ENCODE data around the gene ZNF25.

Gene ZNF25

DNA sequence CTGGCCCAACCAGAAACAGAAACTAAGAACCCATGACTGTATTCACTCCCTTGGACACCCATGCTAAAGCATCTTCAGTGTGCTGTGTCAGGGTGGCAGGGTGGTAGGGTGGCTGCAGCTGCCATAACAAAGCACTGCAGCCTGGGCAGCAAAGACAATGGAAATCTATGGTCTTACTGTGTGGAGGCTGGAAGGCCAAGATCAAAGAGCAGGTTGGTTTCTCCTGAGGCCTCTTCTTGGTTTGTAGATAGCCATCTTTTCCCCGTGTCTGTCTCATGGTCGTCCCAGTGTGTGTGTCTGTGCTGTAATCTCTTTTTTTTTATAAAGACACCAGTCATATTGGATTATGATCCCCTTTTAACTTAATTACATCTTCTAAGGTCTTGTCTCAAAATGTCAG is 15.2 kb upstream of the ZNF25 start:
- H3K27ac ChIP-seq (ENCODE audit: low read depth, low read length): no peak overlapping the region
- no peaks in the 10 kb centered on the region for H3K36me3 ChIP-seq (ENCODE audit: control insufficient read depth, insufficient read depth, low read length)
- no peaks in the 10 kb centered on the region for H3K27me3 ChIP-seq (ENCODE audit: control insufficient read depth, insufficient read depth, low read length)
- no peaks in the 10 kb centered on the region for H3K4me1 ChIP-seq (ENCODE audit: control insufficient read depth, insufficient read depth, low read length)
- H3K9ac ChIP-seq (ENCODE audit: low read length): no peak overlapping the region
- H3K4me3 ChIP-seq (ENCODE audit: low read length): no peak overlapping the region

DNA sequence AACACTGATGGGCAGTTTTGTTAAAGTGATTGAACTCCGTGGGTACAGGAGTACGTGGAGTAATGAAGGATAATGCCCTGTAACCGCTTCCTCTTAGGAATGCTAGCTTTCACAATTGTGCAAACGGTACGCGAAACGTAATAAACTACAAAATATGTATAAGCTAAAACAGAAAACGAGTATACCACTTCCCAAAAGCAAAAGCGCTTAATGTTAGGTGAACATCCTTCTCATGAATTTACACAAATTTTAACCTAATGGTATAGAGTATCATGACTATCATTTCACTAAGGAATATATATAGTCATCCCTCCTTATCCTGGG is 395 bp upstream of the ZNF25 start:
- peak overlapping the region; percentile 84 for H3K4me3 ChIP-seq (ENCODE audit: low read length)
- peaks cover 7% of the 10 kb centered on the region for H3K4me1 ChIP-seq (ENCODE audit: control insufficient read depth, insufficient read depth, low read length)
- no peaks in the 10 kb centered on the region for H3K36me3 ChIP-seq (ENCODE audit: control insufficient read depth, insufficient read depth, low read length)
- H3K27me3 ChIP-seq (ENCODE audit: control insufficient read depth, insufficient read depth, low read length): no peaks in the 10 kb centered on the region
- H3K27ac ChIP-seq (ENCODE audit: low read depth, low read length): peak overlapping the region; percentile 84
- H3K9ac ChIP-seq (ENCODE audit: low read length): peak overlapping the region; percentile 53

DNA sequence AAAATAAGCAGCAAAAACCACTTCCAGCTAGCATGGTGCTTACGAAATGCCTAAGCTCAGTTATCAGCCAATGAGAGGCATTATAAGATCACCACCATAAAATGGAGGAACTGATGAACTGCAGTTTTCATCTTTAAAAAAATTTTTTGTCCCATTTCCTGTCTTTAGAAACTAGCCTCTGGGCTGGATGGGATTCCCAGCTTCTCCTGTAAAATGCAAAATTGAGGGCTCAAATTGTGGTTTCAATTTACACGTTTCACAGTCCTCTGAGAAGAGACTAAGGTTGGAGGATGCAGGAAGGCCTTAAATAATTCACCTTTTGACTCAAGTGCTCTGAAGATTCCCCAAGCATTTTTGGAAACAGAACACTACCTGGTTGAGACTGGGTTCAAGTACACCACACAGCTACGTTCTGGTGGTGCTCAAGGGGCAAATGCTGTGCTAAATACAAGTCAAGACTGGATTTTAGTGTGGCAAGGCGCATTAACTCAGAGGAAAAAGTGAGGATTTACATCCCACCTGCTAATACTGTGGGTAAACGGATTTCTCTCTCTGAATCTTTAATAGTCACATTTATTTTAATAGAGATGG is 951 bp downstream of the ZNF25 start:
- peaks cover 7% of the 10 kb centered on the region for H3K4me1 ChIP-seq (ENCODE audit: control insufficient read depth, insufficient read depth, low read length)
- peak overlapping the region; percentile 94 for H3K9ac ChIP-seq (ENCODE audit: low read length)
- H3K27ac ChIP-seq (ENCODE audit: low read depth, low read length): peak overlapping the region; percentile 98
- peak overlapping the region; percentile 91 for H3K4me3 ChIP-seq (ENCODE audit: low read length)
- H3K27me3 ChIP-seq (ENCODE audit: control insufficient read depth, insufficient read depth, low read length): no peaks in the 10 kb centered on the region
- no peaks in the 10 kb centered on the region for H3K36me3 ChIP-seq (ENCODE audit: control insufficient read depth, insufficient read depth, low read length)

GRCh38 chr10:37972396-37972795 is 4.1 kb downstream of the ZNF25 start:
- Histone ChIP-seq H3K36me3 (ENCODE audit: control insufficient read depth, insufficient read depth, low read length) (no peaks in the 10 kb centered on the region), H3K27me3 (ENCODE audit: control insufficient read depth, insufficient read depth, low read length) (no peaks in the 10 kb centered on the region), H3K9ac (ENCODE audit: low read length) (no peak overlapping the region), H3K27ac (ENCODE audit: low read depth, low read length) (no peak overlapping the region), H3K4me1 (ENCODE audit: control insufficient read depth, insufficient read depth, low read length) (peaks cover 7% of the 10 kb centered on the region), H3K4me3 (ENCODE audit: low read length) (no peak overlapping the region)

DNA sequence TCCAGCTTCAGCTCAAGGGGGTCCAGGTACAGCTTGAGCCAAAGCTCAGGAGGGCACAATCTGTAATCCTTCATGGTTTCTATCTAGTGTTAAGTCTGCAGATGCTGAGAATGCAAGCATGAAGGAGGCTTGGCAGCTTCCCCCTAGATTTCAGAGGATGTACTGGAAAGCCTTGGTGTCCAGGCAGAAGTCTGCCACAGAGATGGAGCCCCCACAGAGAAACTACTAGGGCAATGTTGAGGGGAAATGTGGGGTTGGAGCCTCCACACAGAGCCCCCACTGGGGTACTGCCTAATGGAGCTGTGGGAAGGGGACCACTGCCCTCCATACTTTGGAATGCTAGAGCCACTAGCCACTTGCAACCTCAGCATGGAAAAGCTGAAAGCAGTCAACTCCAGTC is 11.4 kb downstream of the ZNF25 start:
- H3K9ac ChIP-seq (ENCODE audit: low read length): no peak overlapping the region
- no peaks in the 10 kb centered on the region for H3K4me1 ChIP-seq (ENCODE audit: control insufficient read depth, insufficient read depth, low read length)
- no peak overlapping the region for H3K27ac ChIP-seq (ENCODE audit: low read depth, low read length)
- H3K36me3 ChIP-seq (ENCODE audit: control insufficient read depth, insufficient read depth, low read length): peaks cover 3% of the 10 kb centered on the region
- no peaks in the 10 kb centered on the region for H3K27me3 ChIP-seq (ENCODE audit: control insufficient read depth, insufficient read depth, low read length)
- no peak overlapping the region for H3K4me3 ChIP-seq (ENCODE audit: low read length)

DNA sequence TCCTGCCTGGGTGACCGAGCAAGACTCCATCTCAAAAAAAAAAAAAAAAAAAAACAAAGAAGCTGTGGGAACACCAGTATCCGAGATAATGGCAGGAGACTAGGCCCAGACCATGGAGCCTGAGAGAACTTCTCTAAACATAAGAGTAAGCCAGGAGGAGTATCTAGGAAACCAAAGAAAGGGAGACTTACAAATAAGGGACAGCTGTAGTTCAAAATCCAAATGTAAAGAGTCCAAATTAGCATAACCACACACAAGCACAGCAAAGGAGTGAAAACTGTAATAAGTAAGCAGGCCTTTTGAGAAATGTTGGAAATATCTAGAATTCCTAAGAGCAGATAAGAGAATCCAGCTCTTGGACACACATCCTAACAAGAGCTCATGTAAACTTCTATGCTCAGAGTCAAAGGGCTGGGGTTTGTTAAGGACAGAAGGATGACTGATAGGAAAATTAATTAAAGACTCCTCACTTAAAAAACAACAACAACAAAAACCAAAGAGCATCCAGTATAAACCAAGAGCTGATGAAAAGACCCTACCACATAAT is 15.8 kb downstream of the ZNF25 start:
- no peaks in the 10 kb centered on the region for H3K27me3 ChIP-seq (ENCODE audit: control insufficient read depth, insufficient read depth, low read length)
- H3K36me3 ChIP-seq (ENCODE audit: control insufficient read depth, insufficient read depth, low read length): peaks cover 5% of the 10 kb centered on the region

DNA sequence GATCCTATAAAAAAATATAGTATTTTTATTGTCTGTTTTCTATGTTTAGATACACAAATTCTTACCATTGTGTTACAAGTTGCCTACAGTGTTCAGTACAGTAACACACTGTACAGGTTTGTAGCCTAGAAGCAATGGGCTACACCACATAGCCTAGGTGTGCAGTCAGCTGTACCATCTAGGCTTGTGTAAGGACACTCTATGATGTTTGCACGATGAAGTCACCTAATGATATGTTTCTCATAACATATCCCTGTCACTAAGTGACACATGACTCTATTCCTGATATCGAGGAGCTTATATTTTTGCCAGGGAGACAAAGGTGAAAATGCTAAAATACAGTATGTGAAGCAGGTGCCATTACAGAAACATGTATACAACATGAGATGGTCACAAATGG is 18.6 kb downstream of the ZNF25 start:
- Histone ChIP-seq H3K4me1 (ENCODE audit: control insufficient read depth, insufficient read depth, low read length) (no peaks in the 10 kb centered on the region), H3K4me3 (ENCODE audit: low read length) (no peak overlapping the region), H3K27ac (ENCODE audit: low read depth, low read length) (no peak overlapping the region), H3K27me3 (ENCODE audit: control insufficient read depth, insufficient read depth, low read length) (no peaks in the 10 kb centered on the region), H3K9ac (ENCODE audit: low read length) (no peak overlapping the region), H3K36me3 (ENCODE audit: control insufficient read depth, insufficient read depth, low read length) (peaks cover 4% of the 10 kb centered on the region)

More for the DNA sequence above, 15.8 kb downstream of the ZNF25 start:
- Histone ChIP-seq H3K4me3 (ENCODE audit: low read length) (no peak overlapping the region), H3K4me1 (ENCODE audit: control insufficient read depth, insufficient read depth, low read length) (no peaks in the 10 kb centered on the region), H3K27ac (ENCODE audit: low read depth, low read length) (no peak overlapping the region), H3K9ac (ENCODE audit: low read length) (no peak overlapping the region)

DNA sequence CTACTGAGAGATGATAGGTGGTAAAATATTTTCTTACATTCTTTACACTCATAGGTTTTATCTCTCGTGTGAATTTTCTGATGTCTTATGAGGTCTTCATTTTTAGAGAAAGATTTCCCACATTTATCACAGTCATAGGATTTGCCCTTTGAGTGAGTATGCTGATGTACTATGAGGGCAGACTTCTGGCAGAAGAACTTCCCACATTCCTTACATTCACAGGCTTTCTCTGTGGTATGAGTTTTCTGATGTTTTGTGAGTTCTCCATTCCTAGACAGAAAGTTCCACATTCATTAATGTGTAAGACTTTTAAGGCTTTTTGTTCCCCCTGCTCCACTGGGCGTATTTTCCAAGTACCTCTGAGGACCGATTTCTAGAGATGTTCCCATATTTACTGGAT is 23.5 kb downstream of the ZNF25 start:
- H3K9ac ChIP-seq (ENCODE audit: low read length): no peak overlapping the region
- no peak overlapping the region for H3K4me3 ChIP-seq (ENCODE audit: low read length)
- H3K27ac ChIP-seq (ENCODE audit: low read depth, low read length): no peak overlapping the region
- H3K27me3 ChIP-seq (ENCODE audit: control insufficient read depth, insufficient read depth, low read length): no peaks in the 10 kb centered on the region
- no peaks in the 10 kb centered on the region for H3K4me1 ChIP-seq (ENCODE audit: control insufficient read depth, insufficient read depth, low read length)
- H3K36me3 ChIP-seq (ENCODE audit: control insufficient read depth, insufficient read depth, low read length): peaks cover 11% of the 10 kb centered on the region

- Histone ChIP-seq H3K36me3 (ENCODE audit: control insufficient read depth, insufficient read depth, low read length) (peaks cover 11% of the 10 kb centered on the region), H3K27ac (ENCODE audit: low read depth, low read length) (no peak overlapping the region), H3K4me3 (ENCODE audit: low read length) (no peak overlapping the region), H3K9ac (ENCODE audit: low read length) (no peak overlapping the region), H3K4me1 (ENCODE audit: control insufficient read depth, insufficient read depth, low read length) (no peaks in the 10 kb centered on the region), H3K27me3 (ENCODE audit: control insufficient read depth, insufficient read depth, low read length) (no peaks in the 10 kb centered on the region)
These were observed 24.2 kb downstream of the ZNF25 start for GRCh38 chr10:37952043-37952755.

DNA sequence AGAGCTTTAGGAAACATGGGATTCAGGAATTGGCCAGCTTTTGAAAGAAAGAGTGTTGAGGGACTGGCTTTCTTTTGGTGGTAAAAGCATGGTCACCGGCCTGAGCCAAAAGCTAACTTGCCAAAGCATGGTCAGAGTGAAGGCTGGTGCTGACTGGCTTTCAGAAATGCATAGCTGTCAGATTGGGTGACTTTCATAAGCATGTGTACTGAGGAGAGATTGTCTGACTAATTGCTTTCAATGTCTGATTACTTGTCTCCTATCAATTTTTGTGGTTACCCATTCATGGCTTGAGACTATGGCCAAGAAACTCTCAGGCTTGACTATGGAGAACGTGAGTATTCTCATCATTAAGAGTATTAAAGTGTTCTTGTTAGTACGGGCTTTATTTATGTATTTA is 28.2 kb downstream of the ZNF25 start:
- Histone ChIP-seq H3K36me3 (ENCODE audit: control insufficient read depth, insufficient read depth, low read length) (peaks cover 7% of the 10 kb centered on the region), H3K27me3 (ENCODE audit: control insufficient read depth, insufficient read depth, low read length) (no peaks in the 10 kb centered on the region), H3K27ac (ENCODE audit: low read depth, low read length) (no peak overlapping the region), H3K4me3 (ENCODE audit: low read length) (no peak overlapping the region), H3K9ac (ENCODE audit: low read length) (no peak overlapping the region), H3K4me1 (ENCODE audit: control insufficient read depth, insufficient read depth, low read length) (no peaks in the 10 kb centered on the region)

DNA sequence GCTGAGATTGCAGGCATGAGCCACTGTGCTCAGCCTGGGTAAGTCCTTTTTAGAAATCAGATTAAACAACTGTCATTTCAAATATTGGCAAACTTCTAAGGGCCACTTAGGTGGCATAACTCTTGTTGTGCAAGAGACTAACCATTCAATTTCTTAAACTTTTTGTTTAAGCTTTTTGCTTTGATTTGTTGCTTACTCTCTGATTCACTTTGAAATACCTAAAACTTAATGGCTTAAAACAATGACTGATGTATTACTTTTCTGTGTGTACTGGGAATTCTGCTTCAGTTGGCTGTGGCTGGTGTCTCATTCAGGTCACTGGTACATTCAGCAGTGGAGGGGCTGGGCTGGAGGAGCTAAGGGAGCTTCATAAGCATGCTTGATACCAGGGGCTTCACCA is 28.9 kb downstream of the ZNF25 start:
- no peaks in the 10 kb centered on the region for H3K27me3 ChIP-seq (ENCODE audit: control insufficient read depth, insufficient read depth, low read length)
- H3K4me3 ChIP-seq (ENCODE audit: low read length): no peak overlapping the region
- H3K27ac ChIP-seq (ENCODE audit: low read depth, low read length): no peak overlapping the region
- H3K36me3 ChIP-seq (ENCODE audit: control insufficient read depth, insufficient read depth, low read length): peaks cover 5% of the 10 kb centered on the region
- no peak overlapping the region for H3K9ac ChIP-seq (ENCODE audit: low read length)
- no peaks in the 10 kb centered on the region for H3K4me1 ChIP-seq (ENCODE audit: control insufficient read depth, insufficient read depth, low read length)

- Histone ChIP-seq H3K36me3 (ENCODE audit: control insufficient read depth, insufficient read depth, low read length) (no peaks in the 10 kb centered on the region), H3K4me3 (ENCODE audit: low read length) (no peak overlapping the region), H3K27me3 (ENCODE audit: control insufficient read depth, insufficient read depth, low read length) (no peaks in the 10 kb centered on the region), H3K4me1 (ENCODE audit: control insufficient read depth, insufficient read depth, low read length) (peaks cover 2% of the 10 kb centered on the region), H3K27ac (ENCODE audit: low read depth, low read length) (no peak overlapping the region), H3K9ac (ENCODE audit: low read length) (no peak overlapping the region)
These were observed 38.6 kb downstream of the ZNF25 start for GRCh38 chr10:37937864-37938263.

- Histone ChIP-seq H3K27ac (ENCODE audit: low read depth, low read length) (no peak overlapping the region), H3K9ac (ENCODE audit: low read length) (no peak overlapping the region), H3K4me3 (ENCODE audit: low read length) (no peak overlapping the region), H3K27me3 (ENCODE audit: control insufficient read depth, insufficient read depth, low read length) (no peaks in the 10 kb centered on the region), H3K36me3 (ENCODE audit: control insufficient read depth, insufficient read depth, low read length) (peaks cover 3% of the 10 kb centered on the region), H3K4me1 (ENCODE audit: control insufficient read depth, insufficient read depth, low read length) (no peaks in the 10 kb centered on the region)
These were observed 41.7 kb downstream of the ZNF25 start for GRCh38 chr10:37934791-37935190.
